Measurements from ENCODE around the gene P2RY12. TPM values are rescaled to one million over a fixed set of nuclear protein-coding genes. Genes with fewer than 3 reads are reported as not detected.

P2RY12 gene
- total RNA-seq, 2 donors from 2014 or later = not detected

- DNase-seq = peak; percentile 60
- TF ChIP-seq, protein P1, sequence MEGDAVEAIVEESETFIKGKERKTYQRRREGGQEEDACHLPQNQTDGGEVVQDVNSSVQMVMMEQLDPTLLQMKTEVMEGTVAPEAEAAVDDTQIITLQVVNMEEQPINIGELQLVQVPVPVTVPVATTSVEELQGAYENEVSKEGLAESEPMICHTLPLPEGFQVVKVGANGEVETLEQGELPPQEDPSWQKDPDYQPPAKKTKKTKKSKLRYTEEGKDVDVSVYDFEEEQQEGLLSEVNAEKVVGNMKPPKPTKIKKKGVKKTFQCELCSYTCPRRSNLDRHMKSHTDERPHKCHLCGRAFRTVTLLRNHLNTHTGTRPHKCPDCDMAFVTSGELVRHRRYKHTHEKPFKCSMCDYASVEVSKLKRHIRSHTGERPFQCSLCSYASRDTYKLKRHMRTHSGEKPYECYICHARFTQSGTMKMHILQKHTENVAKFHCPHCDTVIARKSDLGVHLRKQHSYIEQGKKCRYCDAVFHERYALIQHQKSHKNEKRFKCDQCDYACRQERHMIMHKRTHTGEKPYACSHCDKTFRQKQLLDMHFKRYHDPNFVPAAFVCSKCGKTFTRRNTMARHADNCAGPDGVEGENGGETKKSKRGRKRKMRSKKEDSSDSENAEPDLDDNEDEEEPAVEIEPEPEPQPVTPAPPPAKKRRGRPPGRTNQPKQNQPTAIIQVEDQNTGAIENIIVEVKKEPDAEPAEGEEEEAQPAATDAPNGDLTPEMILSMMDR (conservative IDR thresholded peaks at IDR 0.05) = no peak
- peaks cover 9% of the 10 kb centered on the region for H3K4me1 Mint-ChIP-seq
- H3K36me3 Mint-ChIP-seq (ENCODE audit: low read depth) = no peaks in the 10 kb centered on the region
- no peaks in the 10 kb centered on the region for H3K27me3 ChIP-seq (ENCODE audit: control insufficient read depth, insufficient read depth, low read length, poor library complexity, severe bottlenecking)
- H3K4me3 ChIP-seq (ENCODE audit: low read length) = no peak overlapping the region
- no peak overlapping the region for H3K27ac ChIP-seq (ENCODE audit: low read depth, low read length)
- no peaks in the 10 kb centered on the region for H3K36me3 ChIP-seq (ENCODE audit: control insufficient read depth, insufficient read depth, low read length)
- no peaks in the 10 kb centered on the region for H3K4me1 ChIP-seq (ENCODE audit: control insufficient read depth, insufficient read depth, low read length)
- H3K9me3 ChIP-seq (ENCODE audit: control insufficient read depth, low read length) = no peaks in the 10 kb centered on the region
- no peak overlapping the region for H3K4me3 Mint-ChIP-seq
- no peaks in the 10 kb centered on the region for H3K27me3 Mint-ChIP-seq (ENCODE audit: insufficient read depth)
- no peak overlapping the region for H3K27ac Mint-ChIP-seq
- no peak overlapping the region for H3K9ac ChIP-seq (ENCODE audit: extremely low read depth, low read length, poor library complexity, severe bottlenecking)
- no peaks in the 10 kb centered on the region for H3K9me3 Mint-ChIP-seq
- WGBS, 2 experiments (ENCODE audit: insufficient coverage in 1 of 2, insufficient read length in 1 of 2) = 96 to 100% methylated on average over 1 to 3 of the region's 3 CpGs
These were observed 88.3 kb downstream of the P2RY12 start for GRCh38 chr3:151296226-151296625.

- Mint-ChIP-seq H3K4me1 (peaks cover 9% of the 10 kb centered on the region), H3K27me3 (ENCODE audit: insufficient read depth) (no peaks in the 10 kb centered on the region), H3K36me3 (ENCODE audit: low read depth) (no peaks in the 10 kb centered on the region), H3K27ac (no peak overlapping the region), H3K9me3 (no peaks in the 10 kb centered on the region), H3K4me3 (no peak overlapping the region)
- no peaks in the 10 kb centered on the region for H3K36me3 ChIP-seq (ENCODE audit: control insufficient read depth, insufficient read depth, low read length)
- no peaks in the 10 kb centered on the region for H3K4me1 ChIP-seq (ENCODE audit: control insufficient read depth, insufficient read depth, low read length)
- H3K4me3 ChIP-seq (ENCODE audit: low read length) = no peak overlapping the region
- TF ChIP-seq, protein P1 (conservative IDR thresholded peaks at IDR 0.05) = no peak
- no peak for DNase-seq
- H3K9ac ChIP-seq (ENCODE audit: extremely low read depth, low read length, poor library complexity, severe bottlenecking) = no peak overlapping the region
- H3K27ac ChIP-seq (ENCODE audit: low read depth, low read length) = no peak overlapping the region
- H3K27me3 ChIP-seq (ENCODE audit: control insufficient read depth, insufficient read depth, low read length, poor library complexity, severe bottlenecking) = no peaks in the 10 kb centered on the region
- no peaks in the 10 kb centered on the region for H3K9me3 ChIP-seq (ENCODE audit: control insufficient read depth, low read length)
- 89 to 91% methylated on average over 6 of the region's 6 CpGs for WGBS, 2 experiments (ENCODE audit: insufficient coverage in 1 of 2, insufficient read length in 1 of 2)
These were observed 91.4 kb downstream of the P2RY12 start for GRCh38 chr3:151293127-151293526.

DNA sequence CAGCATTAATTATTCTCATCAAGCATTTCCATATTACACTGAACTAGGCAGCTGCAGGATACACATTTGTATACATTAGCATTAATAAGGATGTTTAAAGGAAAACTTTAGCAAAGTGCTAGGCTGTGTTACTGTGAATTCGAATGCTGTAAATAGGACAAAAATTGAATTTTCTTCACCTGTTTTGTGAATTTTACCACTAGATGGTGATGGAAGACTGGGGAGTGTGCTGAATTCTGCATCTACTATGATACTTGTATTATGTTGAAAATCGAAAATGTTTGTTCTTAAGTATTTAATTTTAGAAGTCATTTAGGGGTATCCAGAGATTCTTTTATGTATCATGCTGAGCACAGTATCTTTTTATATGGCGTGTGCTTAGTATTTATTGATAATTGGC is 93.9 kb downstream of the P2RY12 start:
- Mint-ChIP-seq H3K4me3 (no peak overlapping the region), H3K4me1 (peaks cover 17% of the 10 kb centered on the region), H3K27me3 (ENCODE audit: insufficient read depth) (peaks cover 8% of the 10 kb centered on the region), H3K9me3 (no peaks in the 10 kb centered on the region), H3K27ac (no peak overlapping the region), H3K36me3 (ENCODE audit: low read depth) (no peaks in the 10 kb centered on the region)
- TF ChIP-seq, protein P1 (conservative IDR thresholded peaks at IDR 0.05) = peak; percentile 72
- DNase-seq = no peak
- WGBS, 2 experiments (ENCODE audit: insufficient coverage in 1 of 2, insufficient read length in 1 of 2) = 75 to 86% methylated on average over 2 to 3 of the region's 3 CpGs
- Histone ChIP-seq H3K4me3 (ENCODE audit: low read length) (no peak overlapping the region), H3K9ac (ENCODE audit: extremely low read depth, low read length, poor library complexity, severe bottlenecking) (no peak overlapping the region), H3K27me3 (ENCODE audit: control insufficient read depth, insufficient read depth, low read length, poor library complexity, severe bottlenecking) (no peaks in the 10 kb centered on the region), H3K27ac (ENCODE audit: low read depth, low read length) (no peak overlapping the region), H3K36me3 (ENCODE audit: control insufficient read depth, insufficient read depth, low read length) (no peaks in the 10 kb centered on the region), H3K4me1 (ENCODE audit: control insufficient read depth, insufficient read depth, low read length) (no peaks in the 10 kb centered on the region), H3K9me3 (ENCODE audit: control insufficient read depth, low read length) (no peaks in the 10 kb centered on the region)

Measured in endodermal cell (in vitro differentiated cells).